Large intestine (tissue), 3 donors: Measurements from ENCODE around the gene CCS. TPM values are rescaled to one million over a fixed set of nuclear protein-coding genes. Genes with fewer than 3 reads are reported as not detected.
A peak's percentile ranks its signal among the peaks of the same experiment; 100 is the strongest.

Experiments
- DNase-seq, 2 donors: peaks; one replicate each; pipeline versions ENCODE4 v3.0.0 to v3.0.0-alpha.2; 2013
- H3K27ac ChIP-seq: one replicate; pipeline ENCODE4 v1.5.1; 2013; ENCODE audit warnings: low read length
- H3K27me3 ChIP-seq: 2 replicates; pipeline ENCODE4 v1.6.1; 2013; ENCODE audit warnings: low read length; ENCODE audit not compliant: control insufficient read depth, insufficient read depth
- H3K36me3 ChIP-seq: 2 replicates; pipeline ENCODE4 v1.6.1; 2013; ENCODE audit warnings: low read length; ENCODE audit not compliant: control insufficient read depth, insufficient read depth
- H3K4me1 ChIP-seq: one replicate; pipeline ENCODE4 v1.6.1; 2013; ENCODE audit warnings: low read length; ENCODE audit not compliant: control insufficient read depth, insufficient read depth
- H3K4me3 ChIP-seq: one replicate; pipeline ENCODE4 v1.5.1; 2013; ENCODE audit warnings: low read length
- H3K9me3 ChIP-seq: one replicate; pipeline ENCODE4 v1.6.1; 2013; ENCODE audit warnings: mild to moderate bottlenecking, low read depth, low read length, moderate library complexity; ENCODE audit not compliant: control insufficient read depth
- WGBS: methylation state at CpG from one replicate; pipeline ENCODE4 v1.1.5; 2013; ENCODE audit warnings: low lambda C conversion rate; ENCODE audit not compliant: insufficient coverage; 5-methylcytosine and 5-hydroxymethylcytosine counted together
- polyA plus RNA-seq: library from polyadenylated mRNA; unstranded; fragments of 120-200 nt; gene quantifications from one replicate; pipeline ENCODE4 v1.2.1, GENCODE V29; 2013

Gene CCS
- polyA plus RNA-seq, 1 donor, result 55.8 TPM

DNA sequence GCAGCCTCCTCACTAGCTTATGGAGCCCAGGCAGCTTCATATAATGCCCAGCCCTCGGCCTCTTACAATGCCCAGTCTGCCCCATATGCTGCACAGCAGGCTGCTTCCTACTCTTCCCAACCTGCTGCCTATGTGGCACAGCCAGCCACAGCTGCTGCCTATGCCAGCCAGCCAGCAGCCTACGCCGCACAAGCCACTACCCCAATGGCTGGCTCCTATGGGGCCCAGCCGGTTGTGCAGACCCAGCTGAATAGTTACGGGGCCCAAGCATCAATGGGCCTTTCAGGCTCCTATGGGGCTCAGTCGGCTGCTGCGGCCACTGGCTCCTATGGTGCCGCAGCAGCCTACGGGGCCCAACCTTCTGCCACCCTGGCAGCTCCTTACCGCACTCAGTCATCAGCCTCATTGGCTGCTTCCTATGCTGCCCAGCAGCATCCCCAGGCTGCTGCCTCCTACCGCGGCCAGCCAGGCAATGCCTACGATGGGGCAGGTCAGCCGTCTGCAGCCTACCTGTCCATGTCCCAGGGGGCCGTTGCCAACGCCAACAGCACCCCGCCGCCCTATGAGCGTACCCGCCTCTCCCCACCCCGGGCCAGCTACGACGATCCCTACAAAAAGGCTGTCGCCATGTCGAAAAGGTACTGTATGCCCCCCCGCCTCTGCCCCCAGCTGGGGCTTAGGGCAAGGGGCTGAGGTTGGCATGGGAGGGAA is 32.2 kb downstream of the CCS start:
- Histone ChIP-seq H3K4me3 (no peak overlapping the region), H3K36me3 (peaks cover 81% of the 10 kb centered on the region), H3K27me3 (no peaks in the 10 kb centered on the region), H3K4me1 (no peaks in the 10 kb centered on the region), H3K27ac (no peak overlapping the region), H3K9me3 (no peaks in the 10 kb centered on the region)
- no peak for DNase-seq
- WGBS, result no CpG with 5 or more reads among the region's 26 CpGs

DNA sequence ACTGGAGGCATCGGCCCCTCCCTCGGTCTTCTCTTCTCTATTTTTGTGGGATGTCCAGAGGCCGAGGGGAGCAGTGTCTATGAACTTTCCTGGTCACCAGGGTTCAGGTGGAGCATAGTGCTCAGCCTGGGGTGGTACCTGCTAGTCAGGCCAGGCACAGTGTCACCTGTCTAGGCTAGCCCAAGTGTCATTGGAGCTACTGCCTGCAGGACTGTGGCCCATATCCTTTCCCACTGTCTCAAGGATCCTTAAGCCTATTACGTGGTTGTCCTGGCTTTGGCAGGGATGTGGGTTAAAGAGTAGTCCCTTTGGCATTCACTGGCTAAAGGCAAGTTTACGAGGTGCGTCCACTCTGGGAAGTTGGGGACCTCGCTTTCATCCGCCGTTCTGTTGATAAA is 32.8 kb downstream of the CCS start:
- H3K27ac ChIP-seq, result no peak overlapping the region
- WGBS, result no CpG with 5 or more reads among the region's 9 CpGs
- H3K4me1 ChIP-seq, result no peaks in the 10 kb centered on the region
- peaks cover 80% of the 10 kb centered on the region for H3K36me3 ChIP-seq
- no peak for DNase-seq
- no peaks in the 10 kb centered on the region for H3K9me3 ChIP-seq
- no peaks in the 10 kb centered on the region for H3K27me3 ChIP-seq
- no peak overlapping the region for H3K4me3 ChIP-seq

DNA sequence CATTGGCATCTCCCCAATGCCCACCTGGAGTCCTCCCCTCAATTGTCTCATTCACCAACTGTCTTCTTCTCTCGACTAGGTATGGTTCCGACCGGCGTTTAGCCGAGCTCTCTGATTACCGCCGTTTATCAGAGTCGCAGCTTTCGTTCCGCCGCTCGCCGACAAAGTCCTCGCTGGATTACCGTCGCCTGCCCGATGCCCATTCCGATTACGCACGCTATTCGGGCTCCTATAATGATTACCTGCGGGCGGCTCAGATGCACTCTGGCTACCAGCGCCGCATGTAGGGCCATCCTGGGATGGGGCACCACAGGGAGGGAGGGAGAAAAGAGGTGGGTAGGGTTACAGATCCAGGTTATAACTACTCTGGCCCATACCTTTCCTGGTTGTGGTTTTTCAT is 33.4 kb downstream of the CCS start:
- Histone ChIP-seq H3K36me3 (peaks cover 75% of the 10 kb centered on the region), H3K9me3 (no peaks in the 10 kb centered on the region), H3K4me1 (no peaks in the 10 kb centered on the region), H3K27ac (no peak overlapping the region), H3K27me3 (no peaks in the 10 kb centered on the region), H3K4me3 (no peak overlapping the region)
- 96% methylated on average over 5 of the region's 25 CpGs for WGBS
- DNase-seq, result no peak

DNA sequence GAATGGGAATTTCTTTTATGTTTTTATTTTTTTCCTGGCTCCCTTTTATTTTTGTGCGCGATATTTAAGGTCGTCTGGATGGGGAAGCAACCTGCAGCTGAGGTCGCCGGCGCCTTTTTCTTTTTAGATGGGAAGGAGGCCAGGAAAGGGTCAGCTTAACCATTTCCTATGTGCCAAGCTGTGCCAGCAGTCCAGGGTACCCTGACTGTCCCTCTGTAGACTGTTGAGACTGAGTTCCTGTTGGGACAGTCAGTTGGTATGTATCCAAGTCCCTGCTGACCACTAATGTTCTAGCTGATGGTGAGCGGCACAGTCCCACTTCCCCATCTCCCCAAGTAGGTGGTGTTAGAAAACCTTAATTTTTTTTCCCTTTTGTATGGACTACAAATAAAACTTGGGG is 33.9 kb downstream of the CCS start:
- H3K9me3 ChIP-seq, result no peaks in the 10 kb centered on the region
- H3K4me1 ChIP-seq, result no peaks in the 10 kb centered on the region
- no peak for DNase-seq
- no peaks in the 10 kb centered on the region for H3K27me3 ChIP-seq
- H3K4me3 ChIP-seq, result no peak overlapping the region
- H3K27ac ChIP-seq, result no peak overlapping the region
- 95% methylated on average over 3 of the region's 7 CpGs for WGBS
- peaks cover 78% of the 10 kb centered on the region for H3K36me3 ChIP-seq

DNA sequence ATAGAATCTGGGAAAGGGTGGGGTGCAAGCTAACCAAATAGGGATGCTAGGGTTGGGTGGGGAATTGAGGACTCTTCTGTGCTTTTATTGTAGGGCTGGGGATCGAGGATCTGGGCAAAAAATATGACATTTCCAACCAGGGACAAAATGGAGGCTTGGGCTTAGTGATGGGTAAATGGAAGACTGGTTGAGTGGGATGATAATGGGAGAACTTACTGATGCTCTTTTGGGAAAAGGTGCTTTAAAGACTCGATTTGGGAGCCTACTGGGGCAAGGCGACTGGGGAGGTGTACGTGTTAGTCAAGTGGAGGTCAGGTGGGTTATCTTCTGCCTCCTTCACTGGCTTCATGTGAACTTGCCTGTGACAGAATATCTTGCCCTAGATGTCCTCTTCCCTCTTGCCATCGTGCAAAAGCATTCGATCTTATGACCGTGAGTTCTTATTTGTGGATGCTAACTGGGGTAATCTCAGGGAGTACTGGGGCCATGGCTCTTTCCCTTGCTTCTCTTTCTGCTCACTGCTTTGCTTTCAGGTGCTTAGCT is 35.1 kb downstream of the CCS start:
- Histone ChIP-seq H3K4me3 (no peak overlapping the region), H3K36me3 (peaks cover 75% of the 10 kb centered on the region)

DNA sequence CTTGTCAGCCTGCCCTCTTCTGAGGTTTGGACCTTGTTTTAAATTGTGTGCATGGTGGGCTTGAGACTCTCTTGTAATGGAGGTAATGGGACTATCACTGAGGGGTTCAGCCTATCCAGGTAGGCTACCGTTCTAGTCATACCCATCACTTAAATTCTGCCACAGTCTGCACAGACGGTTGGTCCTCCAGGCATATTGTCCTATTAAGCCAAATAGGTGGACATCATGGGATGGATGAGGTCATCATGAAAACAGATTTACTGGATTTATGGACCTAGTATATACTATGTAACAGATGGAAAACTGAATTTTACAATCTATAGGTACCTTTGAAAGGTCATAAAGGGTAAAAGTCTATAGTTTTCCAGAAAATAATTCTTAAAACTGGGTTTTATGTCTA is 36.4 kb downstream of the CCS start:
- Histone ChIP-seq H3K9me3 (no peaks in the 10 kb centered on the region), H3K36me3 (peaks cover 70% of the 10 kb centered on the region), H3K4me1 (no peaks in the 10 kb centered on the region), H3K27ac (no peak overlapping the region), H3K27me3 (no peaks in the 10 kb centered on the region), H3K4me3 (no peak overlapping the region)
- WGBS, result no CpG with 5 or more reads among the region's 2 CpGs
- DNase-seq, result no peak

More for the DNA sequence above, 35.1 kb downstream of the CCS start:
- H3K9me3 ChIP-seq, result no peaks in the 10 kb centered on the region
- no peaks in the 10 kb centered on the region for H3K27me3 ChIP-seq
- no peak overlapping the region for H3K27ac ChIP-seq
- DNase-seq, result no peak
- H3K4me1 ChIP-seq, result no peaks in the 10 kb centered on the region
- WGBS, result 100% methylated on average over 2 of the region's 7 CpGs

DNA sequence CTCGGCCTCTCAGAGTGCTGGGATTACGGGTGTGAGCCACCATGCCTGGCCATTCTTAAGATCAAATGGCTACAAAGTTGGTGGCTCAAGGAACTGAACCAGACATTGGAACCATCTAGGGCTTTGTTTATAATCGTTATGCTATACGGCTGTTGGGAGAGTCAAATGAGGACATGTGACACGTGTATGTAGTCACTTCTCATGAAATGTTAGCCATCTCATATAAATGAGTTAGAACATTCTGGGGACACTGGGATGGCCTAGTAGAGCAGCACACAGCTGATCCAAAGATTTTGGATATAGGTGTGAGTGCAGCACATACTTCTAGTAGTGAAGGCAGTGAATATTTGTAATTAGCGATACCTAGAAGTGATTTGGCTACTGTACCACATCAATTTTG is 38.9 kb downstream of the CCS start:
- Histone ChIP-seq H3K4me3 (no peak overlapping the region), H3K36me3 (peaks cover 47% of the 10 kb centered on the region), H3K27me3 (no peaks in the 10 kb centered on the region), H3K27ac (no peak overlapping the region), H3K4me1 (no peaks in the 10 kb centered on the region), H3K9me3 (no peaks in the 10 kb centered on the region)
- WGBS, result no CpG with 5 or more reads among the region's 6 CpGs
- no peak for DNase-seq

DNA sequence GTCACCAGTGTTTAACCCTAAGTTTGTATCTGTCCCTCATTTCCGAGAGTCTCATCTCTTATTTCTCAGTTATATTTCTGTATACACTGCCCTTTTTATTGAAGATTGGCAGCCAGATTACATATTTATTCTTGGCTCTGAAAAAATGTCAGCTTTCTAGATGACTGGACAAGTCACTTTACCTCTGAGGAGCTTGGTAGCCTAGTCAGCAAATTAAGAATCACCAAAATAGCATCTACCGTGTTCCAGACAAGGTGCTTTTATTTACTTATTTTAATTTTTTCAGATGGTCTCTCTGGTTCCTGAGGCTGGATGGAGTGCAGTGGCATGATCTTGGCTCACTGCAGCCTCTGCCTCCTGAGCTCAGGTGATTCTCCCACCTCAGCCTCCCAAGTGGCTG is 40.0 kb downstream of the CCS start:
- H3K4me1 ChIP-seq, result peaks cover 6% of the 10 kb centered on the region
- H3K4me3 ChIP-seq, result no peak overlapping the region
- DNase-seq, result no peak
- H3K36me3 ChIP-seq, result peaks cover 37% of the 10 kb centered on the region
- 83% methylated on average over 1 of the region's 2 CpGs for WGBS
- H3K9me3 ChIP-seq, result no peaks in the 10 kb centered on the region
- H3K27me3 ChIP-seq, result no peaks in the 10 kb centered on the region
- H3K27ac ChIP-seq, result no peak overlapping the region

DNA sequence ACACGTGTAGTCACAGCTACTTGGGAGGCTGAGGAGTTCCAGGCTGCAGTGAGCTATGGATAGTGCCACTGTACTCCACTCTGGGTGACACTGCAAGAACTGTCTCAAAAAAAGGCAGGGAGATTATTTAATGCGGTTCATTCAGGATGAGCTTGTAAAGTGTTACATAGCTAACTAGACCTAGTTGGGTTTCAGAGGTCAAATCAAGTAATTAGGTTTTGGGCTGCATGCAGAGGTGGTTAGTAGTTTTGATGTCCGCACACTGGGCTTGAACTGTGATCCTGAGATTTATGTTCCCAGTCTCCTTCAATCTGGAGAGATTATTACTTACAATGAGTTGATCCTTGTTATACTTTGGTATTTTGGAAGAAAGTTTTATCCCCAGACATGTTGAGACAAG is 43.4 kb downstream of the CCS start:
- no peak overlapping the region for H3K27ac ChIP-seq
- peaks cover 19% of the 10 kb centered on the region for H3K4me1 ChIP-seq
- no peaks in the 10 kb centered on the region for H3K9me3 ChIP-seq
- no CpG with 5 or more reads among the region's 3 CpGs for WGBS
- peaks cover 32% of the 10 kb centered on the region for H3K36me3 ChIP-seq
- no peak for DNase-seq
- no peak overlapping the region for H3K4me3 ChIP-seq
- no peaks in the 10 kb centered on the region for H3K27me3 ChIP-seq

DNA sequence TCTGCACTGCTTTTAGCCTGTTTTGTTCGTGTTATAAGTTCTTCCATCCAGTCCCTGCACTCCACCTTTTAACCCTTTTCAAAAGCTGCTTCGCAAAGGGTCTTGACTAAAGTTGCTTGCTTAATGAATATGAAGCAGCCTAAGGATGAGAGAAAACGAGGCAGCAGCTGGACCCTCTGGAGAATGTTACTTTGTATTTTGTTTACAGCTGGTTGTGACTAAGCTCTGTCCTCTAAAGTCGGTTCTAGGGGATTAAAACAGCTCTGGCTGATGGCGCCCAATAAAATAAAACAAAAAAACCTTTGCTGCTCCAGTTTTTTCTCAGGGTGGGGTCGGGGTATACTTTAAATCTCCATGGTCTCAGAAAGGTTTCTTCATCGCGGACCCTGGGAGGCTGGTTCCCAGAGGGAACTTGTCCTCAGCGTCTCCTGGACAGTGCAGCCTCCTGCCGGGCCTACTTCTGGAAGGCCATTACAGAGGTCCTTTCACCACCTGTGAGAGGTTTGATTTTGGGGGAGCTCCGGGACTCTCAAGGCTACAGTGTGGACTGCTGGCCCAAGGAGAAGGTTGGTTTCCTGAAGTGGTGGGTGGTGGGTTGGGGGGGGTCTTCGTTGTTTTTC is 44.7 kb downstream of the CCS start:
- 38% methylated on average over 2 of the region's 12 CpGs for WGBS
- H3K27ac ChIP-seq, result peak overlapping the region; percentile 45

More for the DNA sequence above, 44.7 kb downstream of the CCS start:
- no peak for DNase-seq
- Histone ChIP-seq H3K4me3 (peak overlapping the region; percentile 89), H3K36me3 (peaks cover 32% of the 10 kb centered on the region), H3K4me1 (peaks cover 28% of the 10 kb centered on the region), H3K27me3 (no peaks in the 10 kb centered on the region), H3K9me3 (no peaks in the 10 kb centered on the region)
